HEK293 (cell line): ENCODE data around the gene SLC2A4.

Source experiments
- EGR2 ChIP-seq: fragments of 450-650 bp; formaldehyde crosslinking; IDR thresholded peaks from 2 replicates; pipeline ENCODE4 v1.5.1; 2016; ENCODE audit warnings: low read depth, missing biosample characterization, missing genetic modification characterization
- FEZF1 ChIP-seq: fragments of 450-650 bp; formaldehyde crosslinking; IDR thresholded peaks from 2 replicates; pipeline ENCODE4 v1.5.1; 2016; ENCODE audit warnings: missing biosample characterization, missing genetic modification characterization
- GLI2 ChIP-seq: fragments of 450-650 bp; formaldehyde crosslinking; IDR thresholded peaks from 2 replicates; pipeline ENCODE4; 2017; ENCODE audit warnings: missing biosample characterization, missing genetic modification characterization, low read depth, borderline replicate concordance
- HOXA7 ChIP-seq: sonication (generic); formaldehyde crosslinking; IDR thresholded peaks from 2 replicates; pipeline ENCODE4 v1.8.1; 2022; ENCODE audit warnings: missing genetic modification reagents, borderline replicate concordance
- KLF16 ChIP-seq: fragments of 450-650 bp; formaldehyde crosslinking; IDR thresholded peaks from 2 replicates; pipeline ENCODE4 v1.5.1; 2017; ENCODE audit warnings: missing biosample characterization, missing genetic modification characterization
- KLF17 ChIP-seq: fragments of 450-650 bp; formaldehyde crosslinking; IDR thresholded peaks from 2 replicates; pipeline ENCODE4 v1.5.1; 2016; ENCODE audit warnings: missing biosample characterization, missing genetic modification characterization
- SETDB1 ChIP-seq: IDR thresholded peaks from one replicate; pipeline ENCODE4 v1.6.1; 2017; ENCODE audit warnings: mild to moderate bottlenecking, low read length, moderate library complexity, mixed read lengths; ENCODE audit not compliant: insufficient read length
- ZBTB26 ChIP-seq: fragments of 450-650 bp; formaldehyde crosslinking; optimal IDR thresholded peaks from 2 replicates; pipeline ENCODE3; 2016; ENCODE audit warnings: missing biosample characterization, mild to moderate bottlenecking, missing genetic modification characterization
- ZBTB8A ChIP-seq: fragments of 450-650 bp; formaldehyde crosslinking; IDR thresholded peaks from 2 replicates; pipeline ENCODE4 v1.5.1; 2016; ENCODE audit warnings: missing biosample characterization, missing genetic modification characterization
- ZEB2 ChIP-seq: fragments of 450-650 bp; formaldehyde crosslinking; IDR thresholded peaks from 2 replicates; pipeline ENCODE4 v1.5.1; 2016; ENCODE audit warnings: missing biosample characterization, missing genetic modification characterization
- ZIC2 ChIP-seq: fragments of 450-650 bp; formaldehyde crosslinking; IDR thresholded peaks from 2 replicates; pipeline ENCODE4 v1.5.1; 2016; ENCODE audit warnings: missing biosample characterization, missing genetic modification characterization
- ZNF169 ChIP-seq: fragments of 450-650 bp; formaldehyde crosslinking; IDR thresholded peaks from 2 replicates; pipeline ENCODE4 v1.5.1; 2016; ENCODE audit warnings: missing biosample characterization, missing genetic modification characterization
- ZNF24 ChIP-seq: fragments of 450-650 bp; formaldehyde crosslinking; IDR thresholded peaks from 2 replicates; pipeline ENCODE4 v1.5.1; 2016; ENCODE audit warnings: missing biosample characterization, missing genetic modification characterization
- ZNF26 ChIP-seq: fragments of 450-650 bp; formaldehyde crosslinking; IDR thresholded peaks from 2 replicates; pipeline ENCODE4 v1.5.1; 2016; ENCODE audit warnings: missing biosample characterization, missing genetic modification characterization
- ZNF398 ChIP-seq: fragments of 450-650 bp; formaldehyde crosslinking; IDR thresholded peaks from 2 replicates; pipeline ENCODE4 v1.5.1; 2017; ENCODE audit warnings: missing biosample characterization, missing genetic modification characterization
- ZNF473 ChIP-seq: fragments of 450-650 bp; formaldehyde crosslinking; IDR thresholded peaks from 2 replicates; pipeline ENCODE4 v1.5.1; 2017; ENCODE audit warnings: missing biosample characterization, missing genetic modification characterization
- ZNF501 ChIP-seq: fragments of 450-650 bp; formaldehyde crosslinking; IDR thresholded peaks from 2 replicates; pipeline ENCODE4 v1.5.1; 2016; ENCODE audit warnings: missing biosample characterization, missing genetic modification characterization
- ZNF585B ChIP-seq: fragments of 450-650 bp; formaldehyde crosslinking; IDR thresholded peaks from 2 replicates; pipeline ENCODE4 v1.5.1; 2016; ENCODE audit warnings: missing biosample characterization, missing genetic modification characterization
- ZNF776 ChIP-seq: fragments of 450-650 bp; formaldehyde crosslinking; IDR thresholded peaks from 2 replicates; pipeline ENCODE4 v1.5.0; 2017; ENCODE audit warnings: missing biosample characterization, missing genetic modification characterization, borderline replicate concordance
- ZSCAN16 ChIP-seq: fragments of 450-650 bp; formaldehyde crosslinking; IDR thresholded peaks from 2 replicates; pipeline ENCODE4 v1.5.1; 2016; ENCODE audit warnings: missing biosample characterization, missing genetic modification characterization
- TF ChIP-seq, protein P1 (sequence below): fragments of 450-650 bp; formaldehyde crosslinking; IDR thresholded peaks from 2 replicates; pipeline ENCODE4 v1.5.1; 2016; ENCODE audit warnings: missing biosample characterization, missing genetic modification characterization
- TF ChIP-seq, protein P2 (sequence below): IDR thresholded peaks from 2 replicates; pipeline ENCODE4 v1.6.1; 2011; ENCODE audit warnings: mild to moderate bottlenecking, low read depth, low read length, borderline replicate concordance

Gene SLC2A4

GRCh38 chr17:7296189-7296861, 14.8 kb downstream of the SLC2A4 start (continued):
- TF ChIP-seq, protein P1, sequence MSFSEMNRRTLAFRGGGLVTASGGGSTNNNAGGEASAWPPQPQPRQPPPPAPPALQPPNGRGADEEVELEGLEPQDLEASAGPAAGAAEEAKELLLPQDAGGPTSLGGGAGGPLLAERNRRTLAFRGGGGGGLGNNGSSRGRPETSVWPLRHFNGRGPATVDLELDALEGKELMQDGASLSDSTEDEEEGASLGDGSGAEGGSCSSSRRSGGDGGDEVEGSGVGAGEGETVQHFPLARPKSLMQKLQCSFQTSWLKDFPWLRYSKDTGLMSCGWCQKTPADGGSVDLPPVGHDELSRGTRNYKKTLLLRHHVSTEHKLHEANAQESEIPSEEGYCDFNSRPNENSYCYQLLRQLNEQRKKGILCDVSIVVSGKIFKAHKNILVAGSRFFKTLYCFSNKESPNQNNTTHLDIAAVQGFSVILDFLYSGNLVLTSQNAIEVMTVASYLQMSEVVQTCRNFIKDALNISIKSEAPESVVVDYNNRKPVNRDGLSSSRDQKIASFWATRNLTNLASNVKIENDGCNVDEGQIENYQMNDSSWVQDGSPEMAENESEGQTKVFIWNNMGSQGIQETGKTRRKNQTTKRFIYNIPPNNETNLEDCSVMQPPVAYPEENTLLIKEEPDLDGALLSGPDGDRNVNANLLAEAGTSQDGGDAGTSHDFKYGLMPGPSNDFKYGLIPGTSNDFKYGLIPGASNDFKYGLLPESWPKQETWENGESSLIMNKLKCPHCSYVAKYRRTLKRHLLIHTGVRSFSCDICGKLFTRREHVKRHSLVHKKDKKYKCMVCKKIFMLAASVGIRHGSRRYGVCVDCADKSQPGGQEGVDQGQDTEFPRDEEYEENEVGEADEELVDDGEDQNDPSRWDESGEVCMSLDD (tag by site-specific recombination): peak; percentile 58
- TF ChIP-seq KLF16 (tag by site-specific recombination): peak; percentile 75
- no peak for TF ChIP-seq ZSCAN16 (tag by site-specific recombination)
- TF ChIP-seq SETDB1: no peak
- TF ChIP-seq ZNF24 (tag by site-specific recombination): no peak
- TF ChIP-seq ZEB2 (tag by site-specific recombination): peak; percentile 56; the same call in 1 of the 2 replicates
- TF ChIP-seq KLF17 (tag by site-specific recombination): peak; percentile 84; the same call in 1 of the 2 replicates
- no peak for TF ChIP-seq ZNF398 (tag by site-specific recombination)
- 0 out of 2 replicates have a peak, but pooled peaks have one; percentile 31 for TF ChIP-seq ZNF501
- TF ChIP-seq ZNF26: no peak
- no peak for TF ChIP-seq HOXA7 (CRISPR knock-in tag)
- no peak for TF ChIP-seq ZNF776
- TF ChIP-seq ZNF169: no peak
- peak; percentile 65 for TF ChIP-seq ZIC2 (tag by site-specific recombination)
- no peak for TF ChIP-seq ZNF585B (tag by site-specific recombination)
- TF ChIP-seq FEZF1 (tag by site-specific recombination): no peak
- TF ChIP-seq ZBTB8A (tag by site-specific recombination): peak; percentile 79
- TF ChIP-seq, protein P2, sequence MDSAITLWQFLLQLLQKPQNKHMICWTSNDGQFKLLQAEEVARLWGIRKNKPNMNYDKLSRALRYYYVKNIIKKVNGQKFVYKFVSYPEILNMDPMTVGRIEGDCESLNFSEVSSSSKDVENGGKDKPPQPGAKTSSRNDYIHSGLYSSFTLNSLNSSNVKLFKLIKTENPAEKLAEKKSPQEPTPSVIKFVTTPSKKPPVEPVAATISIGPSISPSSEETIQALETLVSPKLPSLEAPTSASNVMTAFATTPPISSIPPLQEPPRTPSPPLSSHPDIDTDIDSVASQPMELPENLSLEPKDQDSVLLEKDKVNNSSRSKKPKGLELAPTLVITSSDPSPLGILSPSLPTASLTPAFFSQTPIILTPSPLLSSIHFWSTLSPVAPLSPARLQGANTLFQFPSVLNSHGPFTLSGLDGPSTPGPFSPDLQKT: no peak
- TF ChIP-seq ZBTB26 (tag by site-specific recombination): peak; percentile 79
- TF ChIP-seq ZNF473: no peak
- TF ChIP-seq GLI2 (tag by site-specific recombination): no peak
- no peak for TF ChIP-seq EGR2 (tag by site-specific recombination)
